HG02943 (cell line): ENCODE measurements around the gene INPP4B.

Experiments used
- ATAC-seq: cut with Tn5 transposase; IDR thresholded peaks from one replicate; pipeline ENCODE4 v1.9.1; 2021; ENCODE audit warnings: mild to moderate bottlenecking, low read depth, moderate library complexity; ENCODE audit not compliant: unreplicated experiment

Gene INPP4B

GRCh38 chr4:142846108-142846728, at the start of gene INPP4B:
Gene INPP4B, minus strand, starts transcription at chr4:142846301.
- no peak for ATAC-seq

GRCh38 chr4:142893012-142893411, 46.9 kb upstream of the INPP4B start:
- no peak for ATAC-seq

GRCh38 chr4:142886566-142886965, 40.5 kb upstream of the INPP4B start:
- ATAC-seq, result no peak

GRCh38 chr4:142883040-142883832, 37.1 kb upstream of the INPP4B start:
- ATAC-seq, result no peak

- ATAC-seq, result no peak
Measured at GRCh38 chr4:142882159-142882558, 36.1 kb upstream of the INPP4B start.

- ATAC-seq, result no peak
Measured at GRCh38 chr4:142881331-142881730, 35.2 kb upstream of the INPP4B start.

- ATAC-seq, result no peak
Measured at GRCh38 chr4:142875117-142875516, 29.0 kb upstream of the INPP4B start.

- ATAC-seq, result no peak
Measured at GRCh38 chr4:142874684-142875083, 28.6 kb upstream of the INPP4B start.

GRCh38 chr4:142866685-142867084, 20.6 kb upstream of the INPP4B start:
- no peak for ATAC-seq

GRCh38 chr4:142861351-142861750, 15.2 kb upstream of the INPP4B start:
- no peak for ATAC-seq

GRCh38 chr4:142858965-142859364, 12.9 kb upstream of the INPP4B start:
- no peak for ATAC-seq

GRCh38 chr4:142858446-142858845, 12.3 kb upstream of the INPP4B start:
- ATAC-seq, result no peak

- ATAC-seq, result no peak
Measured at GRCh38 chr4:142856576-142856975, 10.5 kb upstream of the INPP4B start.

- no peak for ATAC-seq
Measured at GRCh38 chr4:142850478-142850877, 4.4 kb upstream of the INPP4B start.

- peak; percentile 54 for ATAC-seq
Measured at GRCh38 chr4:142846729-142847596, 862 bp upstream of the INPP4B start.

GRCh38 chr4:142845293-142846107, 601 bp downstream of the INPP4B start:
- no peak for ATAC-seq

GRCh38 chr4:142844782-142845181, 1.3 kb downstream of the INPP4B start:
- no peak for ATAC-seq

- no peak for ATAC-seq
Measured at GRCh38 chr4:142840516-142841123, 5.5 kb downstream of the INPP4B start.

- ATAC-seq, result no peak
Measured at GRCh38 chr4:142838778-142839177, 7.3 kb downstream of the INPP4B start.

- ATAC-seq, result no peak
Measured at GRCh38 chr4:142832022-142832421, 14.1 kb downstream of the INPP4B start.
